CD4-positive, alpha-beta T cell (primary cell): ENCODE measurements around the gene LYSMD3. TPM values are rescaled to one million over a fixed set of nuclear protein-coding genes. Genes with fewer than 3 reads are reported as not detected.

Source experiments
- ATAC-seq: fragments of 200-7000 bp; cut with Tn5 transposase; one replicate; pipeline ENCODE4 v1.10.0; 2022; ENCODE audit warnings: mild to moderate bottlenecking; ENCODE audit not compliant: poor library complexity
- CTCF ChIA-PET: fragments of 350-600 bp; sonication (Branson Sonifier 250); formaldehyde crosslinking; loops from one replicate; lab custom pipeline; 2021; ENCODE audit warnings: antibody characterized with exemption, inconsistent platforms; lab: Charles Lee
- POLR2A ChIA-PET: fragments of 350-600 bp; sonication (Branson Sonifier 250); formaldehyde crosslinking; loops from one replicate; lab custom pipeline; 2021; ENCODE audit warnings: antibody characterized with exemption, inconsistent platforms; lab: Charles Lee
- DNase-seq, 14 experiments: peaks; one replicate each; pipeline ENCODE4 v3.0.0-alpha.2; 2013 to 2020; ENCODE audit warnings: mixed read lengths in 2 of 14
- H3K27ac ChIP-seq, 2 donors: one replicate each; pipeline versions ENCODE4 v1.5.1 to v1.7.0; 2013; ENCODE audit warnings: low read length in 2 of 2, low read depth in 1 of 2, mild to moderate bottlenecking in 1 of 2
- H3K27me3 ChIP-seq, 2 experiments: 1 replicate in 1 of 2; 2 replicates in 1 of 2; pipeline versions ENCODE4 v1.6.1 to v1.7.0; 2013; ENCODE audit warnings: low read length in 2 of 2, control low read depth in 1 of 2, mild to moderate bottlenecking in 1 of 2, moderate library complexity in 1 of 2; ENCODE audit not compliant: insufficient read depth in 2 of 2, control insufficient read depth in 1 of 2
- H3K36me3 ChIP-seq: one replicate; pipeline ENCODE4 v1.6.1; 2013; ENCODE audit warnings: low read length, control low read depth; ENCODE audit not compliant: insufficient read depth
- H3K4me1 ChIP-seq: one replicate; pipeline ENCODE4 v1.6.1; 2013; ENCODE audit warnings: low read length, control low read depth; ENCODE audit not compliant: insufficient read depth
- H3K4me3 ChIP-seq: one replicate; pipeline ENCODE4 v1.5.1; 2013; ENCODE audit warnings: mild to moderate bottlenecking, low read length, moderate library complexity
- H3K9me3 ChIP-seq, 2 experiments: 1 replicate in 1 of 2; 2 replicates in 1 of 2; pipeline versions ENCODE4 v1.6.1 to v1.7.0; 2013; ENCODE audit warnings: low read length in 2 of 2, mild to moderate bottlenecking in 2 of 2, control low read depth in 1 of 2, moderate library complexity in 1 of 2; ENCODE audit not compliant: control insufficient read depth in 1 of 2, insufficient read depth in 1 of 2
- H3K27ac Mint-ChIP-seq: one replicate; pipeline ENCODE4 v1.8.0; 2020; ENCODE audit warnings: mixed read lengths
- H3K27me3 Mint-ChIP-seq: one replicate; pipeline ENCODE4 v1.8.0; 2021; ENCODE audit warnings: mixed read lengths
- H3K36me3 Mint-ChIP-seq: one replicate; pipeline ENCODE4 v1.8.0; 2021; ENCODE audit warnings: low read depth, mixed read lengths
- H3K4me1 Mint-ChIP-seq: one replicate; pipeline ENCODE4 v1.8.0; 2021; ENCODE audit warnings: low read depth, mixed read lengths
- H3K4me3 Mint-ChIP-seq: one replicate; pipeline ENCODE4 v1.8.0; 2020; ENCODE audit warnings: mild to moderate bottlenecking, mixed read lengths
- H3K9me3 Mint-ChIP-seq: one replicate; pipeline ENCODE4 v1.8.0; 2020; ENCODE audit warnings: mixed read lengths
- intact Hi-C, 2 experiments: fragments of 100-400 bp; cut with DNase I in 1 of 2; cut with micrococcal nuclease in 1 of 2; formaldehyde crosslinking; loops; one replicate each; pipeline versions ENCODE4 v1.15.1 to v1.9.0; 2023 to 2025; cut with DNase I, micrococcal nuclease
- total RNA-seq, 174 experiments: library from RNA in 2 of 174; stranded (reverse) in 2 of 174; gene quantifications; one replicate each; pipeline ENCODE4 v1.2.3 and lab custom pipeline; 2021 to 2026
- TF ChIP-seq, protein P1 (sequence below): fragments of 200-600 bp; IDR thresholded peaks from one replicate; pipeline ENCODE4 v1.8.0; 2022; ENCODE audit warnings: antibody characterized with exemption, mild to moderate bottlenecking

LYSMD3 gene
- total RNA-seq, 2 experiments from 2014 or later: 27.6 to 32.8 TPM

DNA sequence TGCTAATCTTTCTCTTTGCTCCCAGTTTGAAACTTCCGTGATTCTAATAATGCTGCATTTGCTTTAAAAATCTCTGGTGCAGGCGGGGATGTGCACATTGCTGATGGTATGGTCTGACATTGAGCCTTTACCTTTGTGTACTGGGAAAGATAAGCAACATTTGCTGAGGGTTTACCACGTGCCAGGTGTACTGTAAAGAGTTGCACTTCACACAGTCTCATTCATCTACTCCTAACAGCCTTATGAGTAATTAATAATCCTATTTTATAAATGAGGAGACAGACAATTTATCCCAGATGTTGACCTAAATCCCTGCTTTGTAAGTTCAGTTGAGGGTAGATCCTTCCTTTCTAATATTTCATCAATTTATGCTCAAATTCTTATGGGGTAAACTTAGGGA, 28.5 kb upstream of the LYSMD3 start:
- POLR2A ChIA-PET: interaction anchor here (0.6 kb wide), 1 partner anchor 83 kb away, joined by 3 read pairs; the partner anchor contains the start of genes MBLAC2 and POLR3G
- Histone ChIP-seq H3K4me3 (no peak overlapping the region), H3K27ac (no peak overlapping the region), H3K36me3 (no peaks in the 10 kb centered on the region), H3K27me3 (peaks cover 20 to 64% of the 10 kb centered on the region in 2 experiments), H3K9me3 (peaks cover 0 to 5% of the 10 kb centered on the region in 2 experiments), H3K4me1 (peaks cover 10% of the 10 kb centered on the region)
- Mint-ChIP-seq H3K27ac (no peak overlapping the region), H3K4me1 (peaks cover 11% of the 10 kb centered on the region), H3K36me3 (no peaks in the 10 kb centered on the region), H3K9me3 (no peaks in the 10 kb centered on the region), H3K4me3 (peak overlapping the region; percentile 30), H3K27me3 (peaks cover 90% of the 10 kb centered on the region)
- TF ChIP-seq, protein P1, sequence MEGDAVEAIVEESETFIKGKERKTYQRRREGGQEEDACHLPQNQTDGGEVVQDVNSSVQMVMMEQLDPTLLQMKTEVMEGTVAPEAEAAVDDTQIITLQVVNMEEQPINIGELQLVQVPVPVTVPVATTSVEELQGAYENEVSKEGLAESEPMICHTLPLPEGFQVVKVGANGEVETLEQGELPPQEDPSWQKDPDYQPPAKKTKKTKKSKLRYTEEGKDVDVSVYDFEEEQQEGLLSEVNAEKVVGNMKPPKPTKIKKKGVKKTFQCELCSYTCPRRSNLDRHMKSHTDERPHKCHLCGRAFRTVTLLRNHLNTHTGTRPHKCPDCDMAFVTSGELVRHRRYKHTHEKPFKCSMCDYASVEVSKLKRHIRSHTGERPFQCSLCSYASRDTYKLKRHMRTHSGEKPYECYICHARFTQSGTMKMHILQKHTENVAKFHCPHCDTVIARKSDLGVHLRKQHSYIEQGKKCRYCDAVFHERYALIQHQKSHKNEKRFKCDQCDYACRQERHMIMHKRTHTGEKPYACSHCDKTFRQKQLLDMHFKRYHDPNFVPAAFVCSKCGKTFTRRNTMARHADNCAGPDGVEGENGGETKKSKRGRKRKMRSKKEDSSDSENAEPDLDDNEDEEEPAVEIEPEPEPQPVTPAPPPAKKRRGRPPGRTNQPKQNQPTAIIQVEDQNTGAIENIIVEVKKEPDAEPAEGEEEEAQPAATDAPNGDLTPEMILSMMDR: no peak
- DNase-seq: no peak
- no peak for ATAC-seq
- CTCF ChIA-PET: interaction anchor here (0.9 kb wide), 1 partner anchor 13 kb away, joined by 3 read pairs; no protein-coding TSS in a partner anchor
- intact Hi-C loops: no loop called here

DNA sequence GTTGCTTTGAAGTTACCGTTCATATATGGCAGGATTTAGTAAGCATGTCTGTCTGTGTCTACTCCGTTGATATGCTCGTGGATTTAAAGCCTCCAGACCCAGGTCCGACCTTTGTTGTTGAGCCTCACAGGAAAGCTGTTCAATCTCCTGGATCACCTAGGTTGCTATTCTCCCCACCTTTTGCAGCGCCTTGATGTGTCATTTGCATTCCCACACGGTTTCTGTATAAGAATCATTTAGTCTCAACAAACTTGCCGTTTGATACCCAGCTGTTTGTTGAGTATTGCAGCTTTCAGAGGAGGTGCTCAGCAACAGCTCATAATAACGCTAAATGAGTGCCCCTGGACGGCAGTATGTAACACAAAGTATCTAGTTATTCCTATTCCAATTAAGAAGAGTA, 28.0 kb upstream of the LYSMD3 start:
- Mint-ChIP-seq H3K27me3 (peaks cover 91% of the 10 kb centered on the region), H3K36me3 (no peaks in the 10 kb centered on the region), H3K27ac (no peak overlapping the region), H3K4me3 (no peak overlapping the region), H3K4me1 (peaks cover 11% of the 10 kb centered on the region), H3K9me3 (no peaks in the 10 kb centered on the region)
- Histone ChIP-seq H3K27me3 (peaks cover 20 to 63% of the 10 kb centered on the region in 2 experiments), H3K36me3 (no peaks in the 10 kb centered on the region), H3K4me3 (no peak overlapping the region), H3K27ac (no peak overlapping the region), H3K4me1 (peaks cover 10% of the 10 kb centered on the region), H3K9me3 (peaks cover 0 to 5% of the 10 kb centered on the region in 2 experiments)
- TF ChIP-seq, protein P1: no peak
- ChIA-PET CTCF (interaction anchor here (0.9 kb wide), 1 partner anchor 14 kb away, joined by 3 read pairs; no protein-coding TSS in a partner anchor), POLR2A (interaction anchor here (0.6 kb wide), 1 partner anchor 83 kb away, joined by 3 read pairs; the partner anchor contains the start of genes MBLAC2 and POLR3G)
- intact Hi-C loops: no loop called here
- no peak for ATAC-seq
- no peak for DNase-seq

DNA sequence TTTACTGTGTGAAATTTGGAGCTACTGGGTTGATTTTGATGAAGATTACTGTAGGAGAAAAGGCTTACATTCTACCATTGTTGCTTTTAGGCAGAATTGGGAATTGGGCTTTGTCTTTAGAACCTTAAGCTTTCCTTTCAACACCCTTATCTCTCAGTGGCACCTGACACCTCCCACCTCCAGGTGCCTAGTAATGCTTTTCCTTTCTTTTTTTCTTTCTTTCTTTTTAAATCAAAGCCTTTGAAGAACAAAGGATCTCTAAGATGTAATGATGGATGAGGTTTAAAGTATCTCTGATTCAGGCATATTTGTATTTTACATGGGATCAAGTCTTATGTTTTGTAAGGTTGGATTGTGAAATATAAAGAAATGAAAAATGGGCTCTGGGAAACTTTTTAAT, 26.3 kb upstream of the LYSMD3 start:
- Histone ChIP-seq H3K9me3 (peaks cover 0 to 5% of the 10 kb centered on the region in 2 experiments), H3K36me3 (no peaks in the 10 kb centered on the region), H3K27ac (no peak overlapping the region), H3K27me3 (peaks cover 20 to 51% of the 10 kb centered on the region in 2 experiments), H3K4me1 (peaks cover 10% of the 10 kb centered on the region), H3K4me3 (no peak overlapping the region)
- H3K4me3 Mint-ChIP-seq: no peak overlapping the region
- CTCF ChIA-PET: interaction anchor here (0.7 kb wide), 1 partner anchor 9 kb away, joined by 3 read pairs; no protein-coding TSS in a partner anchor
- ATAC-seq (no peak), DNase-seq (no peak)
- H3K9me3 Mint-ChIP-seq: no peaks in the 10 kb centered on the region
- TF ChIP-seq, protein P1: no peak
- POLR2A ChIA-PET: interaction anchor here (1.1 kb wide), 1 partner anchor 104 kb away, joined by 4 read pairs; no protein-coding TSS in a partner anchor
- H3K27ac Mint-ChIP-seq: no peak overlapping the region
- no peaks in the 10 kb centered on the region for H3K36me3 Mint-ChIP-seq
- peaks cover 87% of the 10 kb centered on the region for H3K27me3 Mint-ChIP-seq
- intact Hi-C loops: no loop called here
- H3K4me1 Mint-ChIP-seq: peaks cover 11% of the 10 kb centered on the region
